ENCODE measurements around the gene LNX1. TPM values are rescaled to one million over a fixed set of nuclear protein-coding genes. Genes with fewer than 3 reads are reported as not detected.

LNX1 gene
- total RNA-seq, 2 donors from 2014 or later: 4.5 to 8.9 TPM

- DNase-seq (ENCODE audit: low spot score): no peak
- H3K27ac ChIP-seq: no peak overlapping the region
- H3K4me3 ChIP-seq: no peak overlapping the region
- TF ChIP-seq CTCF (IDR thresholded peaks at IDR 0.05): no peak
- no peaks in the 10 kb centered on the region for H3K36me3 ChIP-seq
- H3K27me3 ChIP-seq: no peaks in the 10 kb centered on the region
- no peaks in the 10 kb centered on the region for H3K4me1 ChIP-seq
- H3K9me3 ChIP-seq: no peaks in the 10 kb centered on the region
Measured at GRCh38 chr4:53522334-53522733, 69.0 kb downstream of the LNX1 start.

- no peaks in the 10 kb centered on the region for H3K36me3 ChIP-seq
- H3K4me3 ChIP-seq: no peak overlapping the region
- no peaks in the 10 kb centered on the region for H3K27me3 ChIP-seq
- H3K27ac ChIP-seq: no peak overlapping the region
- DNase-seq (ENCODE audit: low spot score): no peak
- H3K4me1 ChIP-seq: no peaks in the 10 kb centered on the region
- no peak for TF ChIP-seq CTCF (IDR thresholded peaks at IDR 0.05)
- H3K9me3 ChIP-seq: no peaks in the 10 kb centered on the region
Measured at GRCh38 chr4:53520116-53520515, 71.2 kb downstream of the LNX1 start.

GRCh38 chr4:53518807-53519206 lies 72.5 kb downstream of the LNX1 start:
- no peak for TF ChIP-seq CTCF (IDR thresholded peaks at IDR 0.05)
- no peaks in the 10 kb centered on the region for H3K36me3 ChIP-seq
- no peaks in the 10 kb centered on the region for H3K9me3 ChIP-seq
- no peak for DNase-seq (ENCODE audit: low spot score)
- no peak overlapping the region for H3K4me3 ChIP-seq
- H3K4me1 ChIP-seq: no peaks in the 10 kb centered on the region
- no peaks in the 10 kb centered on the region for H3K27me3 ChIP-seq
- H3K27ac ChIP-seq: no peak overlapping the region

- no peak for DNase-seq (ENCODE audit: low spot score)
- no peak overlapping the region for H3K27ac ChIP-seq
- TF ChIP-seq CTCF (IDR thresholded peaks at IDR 0.05): no peak
Measured at GRCh38 chr4:53515076-53515475, 76.2 kb downstream of the LNX1 start.

GRCh38 chr4:53514509-53514908 lies 76.8 kb downstream of the LNX1 start:
- Histone ChIP-seq H3K4me1 (peaks cover 0 to 15% of the 10 kb centered on the region in 2 donors), H3K36me3 (no peaks in the 10 kb centered on the region), H3K27me3 (no peaks in the 10 kb centered on the region), H3K27ac (no peak overlapping the region), H3K9me3 (no peaks in the 10 kb centered on the region), H3K4me3 (no peak overlapping the region)
- DNase-seq (ENCODE audit: low spot score): no peak
- no peak for TF ChIP-seq CTCF (IDR thresholded peaks at IDR 0.05)

More at GRCh38 chr4:53515076-53515475, 76.2 kb downstream of the LNX1 start:
- H3K4me3 ChIP-seq: no peak overlapping the region
- H3K9me3 ChIP-seq: no peaks in the 10 kb centered on the region
- H3K36me3 ChIP-seq: no peaks in the 10 kb centered on the region
- H3K27me3 ChIP-seq: no peaks in the 10 kb centered on the region
- peaks cover 0 to 14% of the 10 kb centered on the region in 2 donors for H3K4me1 ChIP-seq

- no peaks in the 10 kb centered on the region for H3K36me3 ChIP-seq
- no peaks in the 10 kb centered on the region for H3K9me3 ChIP-seq
- DNase-seq (ENCODE audit: low spot score): no peak
- H3K4me3 ChIP-seq: no peak overlapping the region
- no peak for TF ChIP-seq CTCF (IDR thresholded peaks at IDR 0.05)
- peaks cover 0 to 15% of the 10 kb centered on the region in 2 donors for H3K4me1 ChIP-seq
- H3K27ac ChIP-seq: no peak overlapping the region
- no peaks in the 10 kb centered on the region for H3K27me3 ChIP-seq
Measured at GRCh38 chr4:53512608-53513007, 78.7 kb downstream of the LNX1 start.
